ENCODE results near the gene AGPS. TPM values are rescaled to one million over a fixed set of nuclear protein-coding genes. Genes with fewer than 3 reads are reported as not detected.
"Not testable (repeated sequence)": the region's sequence is repeated elsewhere in the genome, so short reads cannot be mapped to it uniquely, and the experiment has no call there.

The AGPS gene
- polyA plus RNA-seq, 1 donor, result 50.5 TPM

DNA sequence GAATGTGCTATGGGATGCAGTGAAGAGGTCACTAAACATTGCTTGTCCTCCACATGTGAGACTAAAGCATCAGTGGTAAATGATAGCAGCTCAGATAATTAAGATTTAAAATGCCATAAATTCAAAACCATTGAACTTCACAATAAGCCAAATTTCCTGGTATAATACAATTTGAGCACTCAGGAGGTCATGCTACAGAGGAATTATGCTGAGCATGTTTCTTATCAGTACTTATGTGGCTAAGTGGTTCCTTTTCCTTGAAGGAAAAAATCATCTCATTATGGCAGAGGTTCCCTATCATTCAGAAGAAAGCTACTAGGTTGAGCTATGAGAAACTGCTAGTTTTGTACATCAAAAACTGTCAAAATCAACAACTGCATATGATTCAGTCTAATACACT lies 156.6 kb downstream of the AGPS start:
- no peak for DNase-seq

- DNase-seq, result no peak
Observed at GRCh38 chr2:177550264-177551200, 158.0 kb downstream of the AGPS start.

- not testable (repeated sequence) for DNase-seq
Observed at GRCh38 chr2:177551360-177551759, 158.8 kb downstream of the AGPS start.

DNA sequence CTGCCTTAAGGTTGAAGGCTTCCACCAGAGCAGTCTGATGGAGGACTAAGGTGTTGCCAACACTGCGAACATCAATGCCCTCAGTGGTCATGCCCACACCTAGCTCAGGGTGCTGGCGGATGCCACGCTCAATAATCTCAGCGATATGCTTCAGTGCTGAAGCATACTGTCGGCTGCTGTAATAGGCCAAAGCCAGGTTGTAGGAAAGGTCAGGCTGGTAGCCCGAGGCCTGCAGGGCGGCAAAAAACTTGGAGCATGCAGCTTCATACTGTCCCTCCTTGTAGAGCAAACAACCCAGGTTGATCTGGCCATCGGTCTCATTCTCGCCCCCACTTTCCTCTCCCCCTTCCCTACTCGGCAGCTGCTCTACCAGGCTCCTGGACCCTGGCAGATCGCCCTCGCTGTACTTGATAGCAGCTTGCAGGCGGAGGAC lies 159.4 kb downstream of the AGPS start:
- no peak for DNase-seq

DNA sequence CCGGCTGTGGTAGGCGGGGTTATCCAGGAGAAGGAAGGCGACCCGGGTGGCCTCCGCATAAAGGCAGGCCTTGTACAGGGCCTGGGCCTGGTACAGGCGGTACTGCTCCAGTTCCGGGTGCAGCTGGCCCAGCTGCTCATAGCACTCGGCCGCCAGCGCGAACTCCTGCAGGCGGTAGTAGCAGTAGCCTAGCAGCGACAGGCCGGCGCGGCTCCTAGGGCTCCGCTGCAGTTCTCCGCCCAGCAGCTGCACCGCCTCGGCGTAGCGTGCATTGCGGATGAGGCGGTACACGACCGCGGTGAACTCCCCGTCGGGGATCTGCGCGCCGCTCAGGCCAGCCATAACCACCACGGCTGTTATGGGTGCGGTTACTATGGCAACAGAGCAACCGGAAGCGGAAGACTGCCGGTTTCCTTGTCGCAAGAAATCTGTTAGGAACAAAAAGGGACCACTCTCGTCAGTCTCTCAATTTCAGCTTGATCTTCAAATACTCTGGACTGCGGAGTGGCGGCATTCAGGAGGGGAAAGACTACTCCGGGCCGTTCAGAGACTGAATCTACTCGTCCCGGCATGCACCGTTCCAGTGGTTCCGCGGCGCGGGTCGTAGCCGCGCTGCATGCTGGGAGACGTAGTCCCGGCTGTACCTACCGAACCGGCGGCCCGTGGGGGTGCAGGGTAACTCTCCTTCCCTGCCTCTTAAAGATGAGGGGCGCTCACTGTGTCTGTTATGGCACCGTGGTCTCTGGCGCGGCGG lies 160.0 kb downstream of the AGPS start:
- DNase-seq, result peak; percentile 93

- DNase-seq, result no peak
Observed at GRCh38 chr2:177553176-177553884, 160.8 kb downstream of the AGPS start.

GRCh38 chr2:177554365-177554764 lies 161.8 kb downstream of the AGPS start:
- DNase-seq, result no peak

- DNase-seq, result peak; percentile 57
Observed at GRCh38 chr2:177556153-177556552, 163.6 kb downstream of the AGPS start.

DNA sequence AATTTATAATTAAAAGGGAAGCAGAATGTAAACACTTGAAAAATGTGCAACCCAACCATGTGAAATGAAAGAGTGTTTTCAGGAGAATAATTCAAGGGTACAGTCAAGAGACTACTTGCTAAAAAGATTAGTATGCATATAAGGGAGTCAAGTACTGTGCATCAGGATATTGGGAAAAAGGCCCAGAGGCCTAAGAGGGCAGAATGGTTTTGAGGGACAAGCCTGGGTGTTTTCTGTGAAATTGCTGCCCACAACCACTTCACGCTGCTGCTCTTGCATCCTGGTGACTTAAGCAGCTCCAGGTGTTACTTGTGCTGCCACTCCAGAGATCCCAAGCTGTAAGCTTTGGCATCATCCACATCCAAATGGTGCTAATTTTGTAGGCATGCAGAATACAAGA lies 165.2 kb downstream of the AGPS start:
- DNase-seq, result no peak

DNA sequence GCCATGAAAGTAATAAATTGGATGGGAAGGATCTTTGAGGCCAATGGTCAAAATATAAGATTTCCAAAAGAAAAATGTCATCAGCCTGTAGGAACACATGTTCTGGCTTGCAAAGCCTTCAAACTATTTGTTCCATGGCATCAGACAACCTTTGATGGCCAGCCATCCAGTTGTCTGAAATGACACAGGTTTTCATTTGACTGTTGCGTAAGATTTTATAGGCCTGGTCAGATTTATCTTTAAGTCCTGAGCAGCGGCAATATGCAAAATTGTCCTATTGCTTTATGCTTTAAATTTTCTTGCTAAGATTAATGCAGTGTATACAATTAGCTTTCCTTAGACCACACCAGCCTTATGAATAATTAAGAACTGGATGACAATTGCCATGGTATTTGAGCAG lies 167.1 kb downstream of the AGPS start:
- DNase-seq, result no peak

GRCh38 chr2:177568390-177568789 lies 175.8 kb downstream of the AGPS start:
- DNase-seq, result no peak

DNA sequence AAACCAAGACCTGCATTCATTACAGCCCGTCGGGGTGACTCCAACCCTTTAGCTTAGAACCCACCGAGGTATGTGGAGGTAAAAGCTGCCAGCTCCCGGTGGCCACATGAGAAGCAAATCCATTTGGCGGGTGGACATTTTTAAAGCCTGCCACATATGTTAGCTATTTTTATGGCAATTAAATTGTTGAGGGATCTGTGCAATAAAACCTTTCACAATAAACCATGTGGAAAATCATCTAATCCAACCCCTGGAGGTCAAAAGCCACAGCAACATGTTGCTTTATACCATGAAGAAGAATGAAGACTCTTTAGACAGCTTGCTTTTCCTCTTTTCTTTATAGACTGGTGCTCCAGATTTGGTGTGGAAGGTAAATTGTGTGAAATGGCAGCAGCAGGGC lies 176.3 kb downstream of the AGPS start:
- DNase-seq, result no peak

DNA sequence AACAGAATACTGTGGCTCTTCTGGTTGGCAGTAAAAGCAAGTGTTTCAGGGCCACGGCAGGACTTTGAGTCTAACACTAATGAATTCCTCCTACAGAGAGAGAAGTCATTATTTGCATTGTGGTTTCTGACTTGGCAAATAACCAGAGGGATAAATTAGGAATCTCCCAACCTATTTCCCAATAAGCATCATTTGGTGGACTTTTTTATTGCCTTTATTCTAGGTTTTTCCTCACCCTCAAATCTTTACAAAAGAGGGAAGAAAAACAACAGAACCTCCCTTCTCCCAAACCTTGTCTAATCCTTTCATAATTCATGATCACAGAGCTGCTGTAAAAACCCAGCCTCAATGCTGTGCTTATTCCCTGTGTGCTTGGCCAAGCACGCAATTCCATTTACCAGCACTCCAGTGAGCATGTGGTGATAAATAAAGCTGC lies 179.7 kb downstream of the AGPS start:
- DNase-seq, result no peak

GRCh38 chr2:177573120-177573519 lies 180.5 kb downstream of the AGPS start:
- no peak for DNase-seq

GRCh38 chr2:177574356-177574755 lies 181.8 kb downstream of the AGPS start:
- no peak for DNase-seq

DNA sequence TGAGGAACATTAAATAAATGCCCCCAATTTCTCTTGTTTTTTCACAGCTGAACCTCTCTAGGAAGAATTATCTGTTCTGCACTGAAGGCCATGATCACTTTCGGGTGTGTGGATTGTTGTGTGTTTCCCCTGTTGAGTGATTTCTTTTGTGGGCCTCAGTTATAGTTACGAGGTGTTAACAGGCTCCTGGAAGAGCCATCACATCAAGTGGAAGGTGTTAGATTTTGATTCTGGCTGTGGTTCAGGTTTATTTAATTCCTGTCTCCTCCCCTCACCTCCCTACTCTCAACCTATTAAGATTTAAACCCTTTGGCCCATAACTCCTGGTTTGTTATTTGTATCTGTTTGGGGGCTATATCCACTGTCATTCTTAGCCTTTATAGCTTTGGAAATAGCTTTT lies 182.8 kb downstream of the AGPS start:
- no peak for DNase-seq

DNA sequence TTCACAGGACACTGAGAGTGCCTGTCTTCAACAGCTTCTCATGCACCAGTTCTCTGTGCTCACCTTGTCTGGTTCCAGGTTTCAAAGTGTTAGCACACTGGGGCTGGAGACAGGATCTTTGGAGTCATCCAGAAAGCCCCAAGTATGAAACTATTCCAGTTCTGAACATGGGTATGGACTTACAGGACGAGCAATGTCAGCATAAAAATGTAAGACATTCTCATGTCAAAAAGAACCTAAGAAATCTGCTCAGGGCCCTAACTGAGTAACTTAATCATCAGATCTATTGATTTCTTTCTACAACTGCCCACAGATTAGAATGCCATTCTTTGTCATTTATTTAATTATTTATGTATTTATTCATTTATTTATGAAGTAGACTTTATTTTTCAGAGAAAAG lies 184.5 kb downstream of the AGPS start:
- DNase-seq, result no peak

DNA sequence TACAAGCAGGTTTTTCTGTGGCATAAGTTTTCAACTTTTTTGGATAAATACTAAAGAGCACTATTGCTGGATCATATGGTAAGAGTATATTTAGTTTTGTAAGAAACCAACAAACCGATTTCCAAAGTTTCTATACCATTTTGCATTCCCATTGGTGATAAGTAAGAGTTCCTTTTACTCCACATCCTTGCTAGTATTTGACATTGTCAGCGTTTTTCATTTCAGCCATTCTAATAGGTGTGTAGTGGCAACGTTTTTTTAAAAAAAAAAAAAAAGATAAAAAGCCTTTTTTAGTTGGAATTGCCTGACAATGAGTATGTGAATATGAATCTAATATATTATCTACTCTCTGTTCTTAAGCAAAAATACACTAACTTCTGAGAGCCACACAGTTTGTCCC lies 185.9 kb downstream of the AGPS start:
- DNase-seq, result no peak

- DNase-seq, result no peak
Observed at GRCh38 chr2:177579486-177580036, 187.0 kb downstream of the AGPS start.

DNA sequence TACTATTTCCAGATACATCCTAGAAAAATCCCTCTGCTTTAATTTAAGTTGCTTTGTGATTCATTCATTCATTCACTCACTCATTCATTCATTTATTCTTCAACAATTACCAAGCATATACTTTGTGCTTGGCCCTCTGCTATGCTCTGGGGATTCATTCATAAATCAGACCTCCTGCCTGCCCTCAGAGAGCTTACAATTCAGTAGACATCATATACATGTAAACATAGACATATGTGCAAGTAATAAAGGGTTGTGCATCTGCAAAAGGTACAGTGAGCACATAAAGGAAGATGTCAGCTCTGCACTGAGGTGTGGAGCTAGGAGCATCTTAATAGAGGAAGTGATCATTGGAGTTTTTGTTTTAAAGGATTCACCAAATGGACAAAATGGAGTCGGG lies 189.4 kb downstream of the AGPS start:
- no peak for DNase-seq

DNA sequence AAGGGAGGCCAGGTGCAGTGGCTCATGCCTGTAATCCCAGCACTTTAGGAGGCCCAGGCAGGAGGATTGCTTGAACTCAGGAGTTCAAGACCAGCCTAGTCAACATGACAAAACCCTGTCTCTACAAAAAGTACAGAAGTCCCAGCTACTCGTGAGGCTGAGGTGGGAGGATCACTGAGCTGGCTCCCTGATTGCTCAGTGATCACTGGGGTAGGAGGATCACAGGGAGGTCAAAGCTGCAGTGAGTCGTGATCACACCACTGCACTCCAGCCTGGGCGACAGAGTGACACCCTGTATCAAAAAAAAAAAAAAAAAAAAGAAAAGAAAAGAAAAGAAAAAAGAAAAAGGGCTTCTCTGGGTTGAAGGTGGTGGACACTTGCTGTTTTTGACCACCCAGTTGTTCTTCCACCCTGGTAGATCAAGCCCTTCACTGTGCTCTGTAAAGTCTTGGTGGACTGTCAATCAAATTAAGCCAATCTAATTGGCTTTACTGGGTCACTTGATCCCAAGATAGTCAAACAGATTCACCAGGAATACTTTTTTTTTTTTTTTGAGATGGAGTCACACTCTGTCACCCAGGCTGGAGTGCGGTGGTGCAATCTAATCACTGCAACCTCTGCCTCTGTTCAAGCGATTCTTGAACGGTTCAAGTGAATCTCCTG lies 191.6 kb downstream of the AGPS start:
- DNase-seq, result no peak
